H1 (cell line): Measurements from ENCODE around the gene TROAP. TPM values are rescaled to one million over a fixed set of nuclear protein-coding genes. Genes with fewer than 3 reads are reported as not detected.

Experiments used
- CTCF ChIA-PET: fragments of 300-600 bp; sonication (Branson Sonifier 250); formaldehyde crosslinking; loops from one replicate; lab custom pipeline; 2021; ENCODE audit not compliant: partially characterized antibody; lab: Charles Lee
- POLR2A ChIA-PET: fragments of 300-600 bp; sonication (Branson Sonifier 250); formaldehyde crosslinking; loops from one replicate; lab custom pipeline; 2021; ENCODE audit warnings: inconsistent platforms; ENCODE audit not compliant: partially characterized antibody; lab: Charles Lee
- DNase-seq, 2 experiments: peaks; one replicate each; pipeline versions ENCODE4 v3.0.0 to v3.0.0-alpha.2; 2010 to 2022; ENCODE audit warnings: low spot score in 2 of 2, low read depth in 1 of 2, mixed read lengths in 1 of 2
- FAIRE-seq: peaks from 2 replicates; lab custom pipeline; 2011; peaks lifted over from hg19 to GRCh38; lab: Jason Lieb, UNC
- H2AFZ ChIP-seq: 2 replicates; pipeline ENCODE4 v1.8.1; 2012; ENCODE audit warnings: low read length, inconsistent platforms
- H2AK5ac ChIP-seq: 2 replicates; pipeline ENCODE4 v1.6.1; 2013; ENCODE audit warnings: low read depth, low read length
- H2BK120ac ChIP-seq: replicated peaks from 2 replicates; pipeline ENCODE3; 2013; ENCODE audit warnings: low read depth, low read length, inconsistent platforms
- H2BK12ac ChIP-seq: 2 replicates; pipeline ENCODE4 v1.6.1; 2013; ENCODE audit warnings: low read depth, low read length
- H2BK15ac ChIP-seq: 2 replicates; pipeline ENCODE4 v1.6.1; 2013; ENCODE audit warnings: low read length
- H2BK20ac ChIP-seq: 2 replicates; pipeline ENCODE4 v1.6.1; 2013; ENCODE audit warnings: low read length
- H2BK5ac ChIP-seq: 2 replicates; pipeline ENCODE4 v1.6.1; 2013; ENCODE audit warnings: low read depth, low read length
- H3K14ac ChIP-seq: 2 replicates; pipeline ENCODE4 v1.6.1; 2013; ENCODE audit warnings: inconsistent platforms; ENCODE audit not compliant: insufficient read length
- H3K18ac ChIP-seq: 2 replicates; pipeline ENCODE4 v1.6.1; 2013; ENCODE audit warnings: low read length; ENCODE audit errors: extremely low read depth
- H3K23ac ChIP-seq: 2 replicates; pipeline ENCODE4 v1.6.1; 2013; ENCODE audit warnings: inconsistent platforms; ENCODE audit not compliant: insufficient read length
- H3K23me2 ChIP-seq: 2 replicates; pipeline ENCODE4 v1.6.1; 2013; ENCODE audit warnings: low read depth, low read length
- H3K27ac ChIP-seq: 2 replicates; pipeline ENCODE4 v1.6.1; 2011; ENCODE audit warnings: low read depth, low read length, inconsistent platforms
- H3K27me3 ChIP-seq, 4 experiments: replicated peaks in 1 of 4; 1 replicate in 1 of 4; 2 replicates in 3 of 4; pipeline versions ENCODE4 v1.6.1 to v1.8.1; 2011 to 2013; ENCODE audit warnings: low read length in 3 of 4, mild to moderate bottlenecking in 3 of 4, inconsistent platforms in 2 of 4, mixed read lengths in 2 of 4, moderate library complexity in 1 of 4; ENCODE audit not compliant: control insufficient read depth in 3 of 4, insufficient read depth in 3 of 4; ENCODE audit errors: extremely low read depth in 1 of 4
- H3K36me3 ChIP-seq, 4 experiments: 2 replicates each; pipeline versions ENCODE4 v1.6.1 to v1.8.1; 2011 to 2013; ENCODE audit warnings: mild to moderate bottlenecking in 4 of 4, low read length in 3 of 4, moderate library complexity in 2 of 4, control low read depth in 1 of 4, inconsistent platforms in 1 of 4; ENCODE audit not compliant: insufficient read depth in 4 of 4, control insufficient read depth in 2 of 4
- H3K4ac ChIP-seq: replicated peaks from 2 replicates; pipeline ENCODE3; 2013; ENCODE audit warnings: low read length, low read depth, mixed read lengths, inconsistent platforms; ENCODE audit not compliant: insufficient read length
- H3K4me1 ChIP-seq, 4 experiments: replicated peaks in 1 of 4; 1 replicate in 1 of 4; 2 replicates in 3 of 4; pipeline versions ENCODE4 v1.6.1 to v1.8.1; 2011 to 2013; ENCODE audit warnings: low read length in 3 of 4, inconsistent platforms in 2 of 4, mixed read lengths in 1 of 4; ENCODE audit not compliant: insufficient read depth in 4 of 4, control insufficient read depth in 3 of 4
- H3K4me2 ChIP-seq, 2 experiments: 2 replicates each; pipeline versions ENCODE4 v1.6.1 to v1.8.1; 2011 to 2013; ENCODE audit warnings: low read depth in 2 of 2, low read length in 2 of 2, control low read depth in 1 of 2, inconsistent platforms in 1 of 2, mild to moderate bottlenecking in 1 of 2; ENCODE audit not compliant: insufficient read depth in 1 of 2
- H3K4me3 ChIP-seq, 4 experiments: fragments of 200-600, 300-600 bp in 1 of 4; sonication (generic), shearing (Covaris generic), sonication (Bioruptor Twin) in 1 of 4; 2 replicates each; pipeline versions ENCODE4 v1.5.1 to v1.8.1; 2011 to 2016; ENCODE audit warnings: low read length in 4 of 4, low read depth in 3 of 4, control low read depth in 2 of 4, inconsistent platforms in 2 of 4, mild to moderate bottlenecking in 2 of 4, mixed read lengths in 1 of 4, moderate library complexity in 1 of 4; ENCODE audit not compliant: insufficient read depth in 2 of 4; ENCODE audit errors: extremely low read depth in 1 of 4
- H3K56ac ChIP-seq: replicated peaks from 2 replicates; pipeline ENCODE3; 2013; ENCODE audit warnings: low read depth, mild to moderate bottlenecking, mixed read lengths, low read length, inconsistent platforms; ENCODE audit not compliant: insufficient read length
- H3K79me1 ChIP-seq: 2 replicates; pipeline ENCODE4 v1.6.1; 2013; ENCODE audit warnings: low read depth, low read length, control low read depth
- H3K79me2 ChIP-seq, 2 experiments: 2 replicates each; pipeline versions ENCODE4 v1.6.1 to v1.8.1; 2012 to 2013; ENCODE audit warnings: low read length in 2 of 2, mild to moderate bottlenecking in 2 of 2, inconsistent platforms in 1 of 2; ENCODE audit not compliant: insufficient read depth in 2 of 2, control insufficient read depth in 1 of 2
- H3K9ac ChIP-seq, 4 experiments: replicated peaks in 1 of 4; 1 replicate in 1 of 4; 2 replicates in 3 of 4; pipeline versions ENCODE4 v1.6.1 to v1.8.1; 2011 to 2013; ENCODE audit warnings: low read depth in 3 of 4, low read length in 3 of 4, control low read depth in 2 of 4, mild to moderate bottlenecking in 2 of 4, moderate library complexity in 2 of 4, inconsistent platforms in 1 of 4; ENCODE audit errors: extremely low read depth in 1 of 4
- H3K9me3 ChIP-seq, 2 experiments: 2 replicates each; pipeline versions ENCODE4 v1.6.1 to v1.8.1; 2012 to 2013; ENCODE audit warnings: mild to moderate bottlenecking in 2 of 2, moderate library complexity in 2 of 2, control low read depth in 1 of 2, inconsistent platforms in 1 of 2, low read depth in 1 of 2, low read length in 1 of 2, mixed read lengths in 1 of 2; ENCODE audit not compliant: insufficient read depth in 2 of 2
- H4K20me1 ChIP-seq, 2 experiments: replicated peaks in 1 of 2; 2 replicates each; pipeline versions ENCODE3 to v1.8.1; 2011 to 2013; ENCODE audit warnings: inconsistent platforms in 2 of 2, low read length in 2 of 2, mild to moderate bottlenecking in 1 of 2; ENCODE audit not compliant: insufficient read depth in 2 of 2, control insufficient read depth in 1 of 2
- H4K5ac ChIP-seq: 2 replicates; pipeline ENCODE4 v1.6.1; 2013; ENCODE audit warnings: low read length, low read depth, mixed read lengths, inconsistent platforms; ENCODE audit not compliant: insufficient read length
- H4K8ac ChIP-seq: 2 replicates; pipeline ENCODE4 v1.8.0; 2013; ENCODE audit warnings: mild to moderate bottlenecking, moderate library complexity, low read length, inconsistent platforms; ENCODE audit not compliant: insufficient read depth; ENCODE audit errors: extremely low read depth
- H4K91ac ChIP-seq: replicated peaks from 2 replicates; pipeline ENCODE3; 2013; ENCODE audit warnings: low read length, mixed read lengths, inconsistent platforms; ENCODE audit not compliant: insufficient read length
- JUN ChIP-seq: IDR thresholded peaks from 2 replicates; pipeline ENCODE4 v1.6.1; 2011; ENCODE audit warnings: low read depth, mild to moderate bottlenecking, improper control_type of control experiment, low read length
- NRF1 ChIP-seq: IDR thresholded peaks from 2 replicates; pipeline ENCODE4 v1.6.1; 2011; ENCODE audit warnings: mild to moderate bottlenecking, low read depth, low read length, improper control_type of control experiment
- SAP30 ChIP-seq: fragments of 300-600 bp; sonication (generic); IDR thresholded peaks from 2 replicates; pipeline ENCODE4 v1.7.1; 2012; ENCODE audit warnings: low read length, moderate library complexity, mild to moderate bottlenecking, inconsistent platforms; ENCODE audit not compliant: insufficient read depth, insufficient replicate concordance
- WGBS, 2 experiments: shearing (Covaris generic) in 1 of 2; methylation state at CpG; one replicate each; pipeline versions ENCODE4 v1.1.6 to v1.1.7; 2013 to 2015; ENCODE audit warnings: low lambda C conversion rate in 2 of 2, mixed read lengths in 2 of 2, inconsistent platforms in 1 of 2, low coverage in 1 of 2, missing lambda C conversion rate in 1 of 2; ENCODE audit not compliant: insufficient replicate concordance in 2 of 2, insufficient coverage in 1 of 2, insufficient read length in 1 of 2; ENCODE audit errors: extremely low coverage in 1 of 2, missing lambda C conversion rate in 1 of 2; 5-methylcytosine and 5-hydroxymethylcytosine counted together
- polyA plus RNA-seq, 7 experiments: library from polyadenylated mRNA; depleted of rRNA in 3 of 7; stranded (reverse) in 5 of 7; unstranded in 2 of 7; fragments of >200 nt in 5 of 7; fragments of 200-250 nt in 2 of 7; gene quantifications; 1 replicate in 5 of 7; 2 replicates in 1 of 7; 4 replicates in 1 of 7; pipeline versions ENCODE4 v1.2.1 to v1.2.3, GENCODE V29; 2011 to 2013; ENCODE audit warnings: missing spikeins in 2 of 7, mixed read lengths in 2 of 7
- total RNA-seq: library from RNA; stranded (reverse); fragmentation: NEBNext Ultra II Directional; extraction: Animal tissue kit (Norgen Biotek cat#: 25700); gene quantifications from 2 replicates; pipeline ENCODE4 v1.2.1, GENCODE V29; 2021

Gene TROAP
- total and polyA plus RNA-seq, 2 of the 8 experiments (the other 6 are each of a cell fraction or from before 2014, with no cell fraction given) = 36.7 to 52.0 TPM

DNA sequence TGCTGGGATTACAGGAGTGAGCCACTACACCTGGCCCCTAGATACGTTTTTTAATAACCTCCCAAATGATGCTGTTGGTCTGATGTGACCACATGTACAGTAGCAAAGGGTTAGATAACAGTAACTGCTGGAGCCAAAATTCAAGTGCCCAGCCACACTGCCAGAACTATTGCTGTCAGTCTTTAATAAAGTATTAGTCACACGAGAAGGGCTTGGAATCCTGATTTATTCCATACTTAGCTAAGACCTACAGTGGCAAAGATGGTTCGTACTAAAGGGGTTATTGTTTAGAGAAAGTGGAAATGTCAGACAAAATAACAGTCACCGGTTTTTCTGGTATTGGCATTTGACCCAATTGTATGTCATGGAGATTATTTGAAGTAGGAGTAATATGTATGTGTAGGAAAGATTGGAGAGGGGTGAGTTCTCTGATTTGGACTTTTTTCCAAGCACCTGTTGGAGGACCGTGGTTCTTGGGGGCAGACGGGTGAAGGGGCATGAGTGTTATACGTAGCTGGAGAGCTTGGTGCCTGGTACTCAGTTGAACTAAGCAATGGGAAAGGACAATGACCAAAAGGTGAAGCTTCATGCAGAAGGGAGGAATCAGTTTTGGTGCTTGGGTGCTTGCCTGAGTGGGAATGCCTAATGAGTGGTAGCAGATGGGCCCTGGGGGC is 48.5 kb upstream of the TROAP start:
- Histone ChIP-seq H3K9me3 (no peaks in the 10 kb centered on the region), H2AFZ (no peak overlapping the region), H3K18ac (no peak overlapping the region), H3K9ac (no peak overlapping the region; a peak in 1 of 7 replicates), H3K4me1 (peaks cover 0 to 1% (median under 1%) of the 10 kb centered on the region in 4 experiments; a peak in 3 of 7 replicates), H3K4me3 (no peak overlapping the region), H2BK20ac (no peak overlapping the region), H2BK12ac (no peak overlapping the region), H3K79me2 (no peaks in the 10 kb centered on the region), H3K4me2 (no peak overlapping the region), H2AK5ac (no peak overlapping the region), H3K14ac (no peak overlapping the region), H3K56ac (no peak overlapping the region), H4K8ac (no peak overlapping the region), H4K5ac (no peak overlapping the region), H4K91ac (no peak overlapping the region), H3K4ac (no peak overlapping the region), H2BK5ac (no peak overlapping the region; the same call in 1 of the 2 replicates), H3K79me1 (no peaks in the 10 kb centered on the region; the same call in 1 of the 2 replicates), H3K36me3 (peaks cover 17 to 41% (median 33%) of the 10 kb centered on the region in 4 experiments), H4K20me1 (peaks cover 2 to 6% of the 10 kb centered on the region in 2 experiments), H2BK15ac (no peak overlapping the region), H3K27me3 (no peaks in the 10 kb centered on the region), H3K23me2 (no peaks in the 10 kb centered on the region), H3K23ac (no peak overlapping the region), H3K27ac (no peak overlapping the region), H2BK120ac (no peak overlapping the region)
- ChIA-PET POLR2A (interaction anchor here (1.2 to 6.7 kb wide), 4 partner anchors 9 to 49 kb away, joined by 3 to 111 read pairs (median 5); partner anchors contain the start of genes TROAP and TUBA1C), CTCF (interaction anchor here (1.3 to 17.0 kb wide), 3 partner anchors 10 to 30 kb away, joined by 3 to 172 read pairs (median 5); partner anchors contain the start of gene PRPH)
- DNase-seq (no peak), FAIRE-seq (no peak)
- WGBS, 2 experiments = 83% methylated on average over 7 of the region's 7 CpGs; no CpG with 5 or more reads in 1 of the 2 experiments
- TF ChIP-seq SAP30 (no peak), NRF1 (no peak), JUN (no peak)
